Activated CD4-positive, CD25-positive, alpha-beta regulatory T cell treated with anti-CD3 and anti-CD28 coated beads, Interleukin-2, amount 50 U/mL, for 72 hours (primary cell): ENCODE data around the gene TFF3.
"Not testable (repeated sequence)": the region's sequence is repeated elsewhere in the genome, so short reads cannot be mapped to it uniquely, and the experiment has no call there.

Experiments used
- DNase-seq: peaks from one replicate; pipeline ENCODE4 v3.0.0; 2021

TFF3 gene

GRCh38 chr21:42303443-42303842 is 11.8 kb downstream of the TFF3 start:
- no peak for DNase-seq

- DNase-seq, result no peak
Observed at GRCh38 chr21:42302794-42303193, 12.4 kb downstream of the TFF3 start.

DNA sequence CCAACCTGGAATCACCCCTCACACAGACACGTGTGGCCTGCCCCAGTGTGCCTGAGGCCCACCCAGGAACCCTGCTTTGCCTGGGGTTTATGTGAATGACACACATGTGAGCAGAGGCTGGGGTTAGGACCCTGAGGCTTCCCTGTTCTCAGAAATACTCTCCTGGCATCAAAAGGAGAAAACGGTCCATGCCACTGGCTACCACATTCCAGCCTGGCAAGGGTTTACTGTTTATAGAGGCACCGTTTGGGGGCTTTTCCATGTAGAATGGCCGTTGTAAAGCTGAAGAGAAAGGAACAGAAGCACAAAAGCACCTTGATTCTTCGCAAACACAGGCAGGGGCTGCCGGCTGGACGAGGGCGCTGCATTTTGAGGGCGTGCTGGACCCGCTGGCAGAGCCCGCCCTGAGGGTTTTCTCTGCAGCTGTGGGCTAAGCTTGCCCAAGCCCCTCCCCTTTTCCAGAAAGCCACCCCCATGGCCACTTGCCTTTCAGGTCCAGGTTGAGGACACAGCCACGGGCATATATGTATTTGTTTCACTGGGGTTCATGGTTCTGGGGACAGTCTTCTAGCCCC is 13.0 kb downstream of the TFF3 start:
- no peak for DNase-seq

DNA sequence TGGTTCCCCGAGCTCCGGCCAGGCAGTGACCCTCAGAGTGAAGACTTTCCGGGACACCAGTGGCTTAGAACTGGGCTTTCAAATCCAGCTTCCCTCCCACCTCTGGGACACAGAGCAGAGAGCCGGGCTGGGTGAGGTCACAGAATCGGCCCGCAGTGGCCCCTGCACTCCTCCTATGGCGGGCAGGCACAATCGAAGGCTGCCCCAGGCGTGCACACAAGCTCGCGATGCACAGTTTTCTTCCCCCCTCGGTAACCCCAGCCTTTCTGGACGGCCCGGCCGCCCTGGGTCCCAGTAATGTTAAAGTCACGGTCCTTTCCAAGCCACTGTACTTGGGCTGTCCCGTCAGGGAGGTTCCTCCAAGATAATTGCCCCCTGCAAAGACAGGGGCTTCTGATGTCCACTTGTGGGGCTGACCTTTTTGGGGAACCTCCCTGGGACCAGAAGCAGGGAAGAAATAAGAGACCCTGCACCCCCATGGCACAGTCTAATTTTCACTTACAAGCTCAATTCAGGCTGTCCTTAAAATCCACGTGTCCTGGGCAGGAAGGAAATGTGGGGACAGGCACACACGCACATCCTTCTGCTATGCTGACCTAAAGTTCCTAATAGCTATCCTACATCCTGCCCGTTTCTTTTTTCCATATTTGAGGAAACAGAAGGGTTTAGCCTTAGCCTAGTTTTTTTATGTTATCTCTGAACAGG is 13.7 kb downstream of the TFF3 start:
- DNase-seq, result no peak

GRCh38 chr21:42300956-42301355 is 14.3 kb downstream of the TFF3 start:
- DNase-seq, result no peak

- no peak for DNase-seq
Observed at GRCh38 chr21:42300045-42300583, 15.1 kb downstream of the TFF3 start.

GRCh38 chr21:42299324-42300044 is 15.7 kb downstream of the TFF3 start:
- no peak for DNase-seq

DNA sequence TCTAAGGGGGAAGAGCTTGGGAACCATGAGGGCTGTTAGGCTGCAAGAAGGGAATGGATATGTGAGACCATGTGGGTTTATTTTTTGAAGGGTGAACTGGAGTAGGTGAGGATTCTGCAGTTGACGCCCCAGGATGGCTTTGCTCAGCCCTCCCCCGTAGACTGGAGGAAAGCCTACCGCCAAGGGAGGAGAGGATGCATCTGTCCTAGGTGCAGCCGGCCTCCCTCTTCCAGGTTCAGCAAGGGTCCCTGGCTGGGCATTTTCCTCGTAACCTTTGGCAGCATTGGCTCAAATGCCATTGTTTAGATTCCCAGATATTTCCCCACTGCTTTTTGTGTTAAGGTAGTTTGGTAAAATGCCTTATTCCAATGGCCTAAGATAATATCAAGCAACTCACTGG is 16.6 kb downstream of the TFF3 start:
- DNase-seq, result no peak

DNA sequence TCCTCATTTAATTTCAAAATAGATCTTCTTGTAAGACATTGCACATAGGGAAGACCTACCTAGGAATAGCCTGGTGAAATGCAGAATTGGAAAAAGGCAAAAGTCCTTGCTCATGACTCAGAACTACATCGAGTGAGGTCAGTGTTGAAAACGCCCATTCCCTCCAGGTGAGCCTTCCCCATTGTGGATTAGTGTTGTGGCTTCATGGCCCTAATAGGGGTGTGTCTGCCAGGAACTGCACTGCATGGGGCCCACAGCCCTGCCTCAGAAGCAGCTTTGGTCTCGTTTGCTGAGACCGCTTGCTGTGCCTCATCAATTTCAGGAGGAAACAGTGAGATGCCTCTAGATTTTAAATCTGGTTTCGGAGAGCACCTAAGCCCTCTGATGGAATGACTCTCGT is 17.0 kb downstream of the TFF3 start:
- DNase-seq, result no peak

DNA sequence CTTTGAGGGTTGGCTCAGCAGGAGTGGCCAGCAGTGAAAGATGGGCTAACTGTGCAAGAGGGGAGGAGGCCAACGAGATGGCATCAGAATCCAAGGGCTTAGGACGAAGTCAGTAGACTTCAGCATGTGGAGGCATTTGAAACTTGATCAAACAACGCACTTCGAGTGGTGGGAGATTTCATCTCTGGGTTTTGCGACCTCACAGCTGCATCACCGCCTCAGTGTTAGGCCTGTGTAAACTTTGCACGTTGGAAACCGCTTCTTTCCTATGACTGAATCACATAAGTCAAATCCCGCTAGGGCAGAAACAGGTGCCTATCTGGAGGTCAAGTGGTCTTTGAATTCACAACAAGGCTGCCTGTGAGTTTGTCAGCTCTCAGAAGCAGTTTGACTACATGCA is 17.8 kb downstream of the TFF3 start:
- DNase-seq, result no peak

DNA sequence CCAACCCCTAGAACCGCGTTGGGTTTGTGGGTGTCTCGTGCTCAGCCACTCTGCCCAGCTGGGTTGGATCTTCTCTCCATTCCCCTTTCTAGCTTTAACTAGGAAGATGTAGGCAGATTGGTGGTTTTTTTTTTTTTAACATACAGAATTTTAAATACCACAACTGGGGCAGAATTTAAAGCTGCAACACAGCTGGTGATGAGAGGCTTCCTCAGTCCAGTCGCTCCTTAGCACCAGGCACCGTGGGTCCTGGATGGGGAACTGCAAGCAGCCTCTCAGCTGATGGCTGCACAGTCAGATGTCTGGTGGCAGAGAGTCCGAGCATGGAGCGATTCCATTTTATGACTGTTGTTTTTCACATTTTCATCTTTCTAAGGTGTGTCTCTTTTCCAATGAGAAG is 18.7 kb downstream of the TFF3 start:
- DNase-seq, result no peak

DNA sequence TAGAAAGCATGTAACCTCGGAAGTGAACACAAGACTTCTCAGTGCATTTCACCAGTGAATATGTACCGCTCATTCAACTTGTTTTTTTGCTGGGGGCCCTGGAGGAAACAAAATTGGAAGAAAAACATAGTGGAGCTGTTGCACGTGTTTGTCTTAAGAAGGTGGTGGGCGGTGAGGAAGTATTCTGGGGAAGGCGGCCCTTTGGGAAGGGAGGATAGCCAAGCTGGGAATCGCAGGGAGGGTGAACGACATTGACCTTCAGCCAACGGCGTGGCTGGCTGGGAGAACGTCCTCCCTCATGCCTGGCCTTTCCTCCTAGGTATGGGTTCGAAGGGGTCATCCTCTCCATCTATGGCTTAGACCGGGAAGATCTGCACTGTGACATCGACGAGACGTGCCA is 19.4 kb downstream of the TFF3 start:
- no peak for DNase-seq

DNA sequence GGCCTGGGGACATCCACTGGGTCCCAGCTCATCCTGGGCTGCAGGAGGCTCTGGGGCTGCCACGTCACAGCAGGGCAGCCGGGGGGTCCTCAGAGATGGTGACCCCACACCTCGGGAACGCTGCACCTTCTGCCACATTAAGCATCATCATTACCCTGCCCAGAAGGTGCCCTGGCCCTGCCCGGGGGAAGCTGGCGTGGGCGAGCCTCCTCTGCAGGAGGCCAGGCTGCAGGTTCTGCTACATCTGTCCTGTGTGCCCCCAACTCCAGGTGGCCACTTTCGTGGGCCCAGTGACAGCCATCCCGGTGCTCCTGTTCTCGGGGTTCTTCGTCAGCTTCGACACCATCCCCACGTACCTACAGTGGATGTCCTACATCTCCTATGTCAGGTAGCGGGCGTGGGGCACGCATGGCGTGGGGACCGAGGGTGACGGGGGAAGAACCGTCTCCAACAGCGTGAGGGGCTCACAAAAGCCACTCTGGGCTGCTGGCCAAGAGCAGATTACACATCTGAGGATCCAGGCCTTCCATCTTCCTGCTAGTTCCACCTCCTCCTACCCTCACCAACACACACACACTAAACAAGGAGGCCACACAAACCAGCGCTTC is 20.8 kb downstream of the TFF3 start:
- no peak for DNase-seq

GRCh38 chr21:42293649-42294272 is 21.4 kb downstream of the TFF3 start:
- DNase-seq, result no peak

GRCh38 chr21:42292563-42293142 is 22.6 kb downstream of the TFF3 start:
- DNase-seq, result not testable (repeated sequence)

DNA sequence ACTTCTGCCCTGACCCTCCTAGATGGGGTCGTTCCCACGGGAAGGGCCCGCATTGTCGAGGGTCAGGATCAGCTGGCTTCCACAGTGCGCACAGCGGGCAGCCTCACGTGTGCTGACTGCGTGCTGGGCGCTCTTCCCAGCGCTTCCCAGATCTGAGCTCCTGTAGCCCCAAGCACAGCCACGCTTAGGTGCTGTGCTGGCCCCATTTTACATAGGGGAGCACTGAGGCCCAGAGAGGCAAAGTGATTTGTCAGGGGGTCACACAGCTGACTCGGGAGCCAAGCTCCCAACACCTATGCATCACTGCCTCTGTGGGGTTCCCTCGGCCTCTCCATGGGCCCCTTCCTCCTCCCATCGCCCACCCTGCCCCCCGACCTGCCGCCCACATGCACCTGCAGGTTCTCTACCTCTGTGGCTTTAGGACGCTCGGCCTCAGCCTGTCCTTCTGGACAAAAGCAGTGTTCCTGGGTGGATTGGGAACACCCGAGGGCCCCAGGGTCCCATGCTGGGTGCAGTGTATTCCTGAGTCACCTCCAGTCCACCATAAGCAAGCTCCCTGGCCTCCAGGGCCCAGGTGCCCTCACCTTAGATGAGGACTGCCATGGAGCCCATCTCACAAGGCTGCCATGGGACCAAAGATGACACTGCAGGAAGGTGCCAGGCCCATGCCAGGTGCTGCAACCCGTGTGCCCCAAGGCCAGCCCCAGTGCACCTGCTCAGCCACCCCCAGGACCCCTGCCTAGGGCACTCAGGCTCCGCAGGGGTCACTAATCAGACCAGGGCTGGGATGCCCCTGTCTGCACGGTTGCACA is 23.3 kb downstream of the TFF3 start:
- DNase-seq, result no peak

GRCh38 chr21:42291003-42291750 is 24.0 kb downstream of the TFF3 start:
- DNase-seq, result no peak

DNA sequence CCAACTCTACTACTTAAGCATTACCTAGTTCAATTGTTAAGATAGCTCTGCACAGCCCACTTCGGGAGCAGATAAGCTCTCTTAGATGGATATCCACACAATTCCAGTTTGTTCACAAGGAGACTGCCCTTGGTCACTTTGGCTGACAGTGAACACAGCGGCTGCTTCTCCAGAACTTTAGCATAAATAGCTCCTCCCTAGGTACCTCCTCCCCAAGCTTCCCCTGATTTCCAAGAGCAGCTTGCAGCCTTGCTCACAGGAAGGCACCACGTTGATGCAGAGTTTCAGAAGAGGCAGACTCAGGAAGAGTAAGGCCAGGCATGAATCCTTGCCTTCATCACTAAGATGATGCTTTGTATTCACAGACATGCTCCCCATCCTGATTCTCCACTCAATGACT is 24.7 kb downstream of the TFF3 start:
- no peak for DNase-seq

DNA sequence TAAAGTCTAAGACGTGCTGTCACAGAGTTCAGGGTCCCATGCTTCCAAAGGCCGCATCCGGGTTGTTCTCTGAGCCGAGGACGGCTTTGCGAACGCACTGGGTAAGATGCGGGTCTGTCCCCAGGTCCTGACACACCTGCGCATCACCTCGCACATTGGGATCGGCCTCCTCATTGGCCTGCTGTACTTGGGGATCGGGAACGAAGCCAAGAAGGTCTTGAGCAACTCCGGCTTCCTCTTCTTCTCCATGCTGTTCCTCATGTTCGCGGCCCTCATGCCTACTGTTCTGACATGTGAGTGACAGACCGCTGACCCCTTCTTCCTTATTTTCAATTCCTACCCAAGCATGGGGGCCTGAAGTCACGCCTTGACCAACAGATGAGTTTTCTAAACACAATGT is 25.3 kb downstream of the TFF3 start:
- DNase-seq, result no peak

GRCh38 chr21:42288962-42289361 is 26.2 kb downstream of the TFF3 start:
- no peak for DNase-seq
